Choroid plexus epithelial cell (primary cell): Measurements from ENCODE around the gene GPR158.

Experiments
- DNase-seq: peaks from one replicate; pipeline ENCODE4 v3.0.0-alpha.2; 2010; ENCODE audit warnings: low read depth
- H3K4me3 ChIP-seq: 2 replicates; pipeline ENCODE4 v1.5.1; 2011; ENCODE audit warnings: low read depth, mild to moderate bottlenecking, control low read depth, low read length, moderate library complexity
- TF ChIP-seq, protein P1 (sequence below): conservative IDR thresholded peaks from 2 replicates; pipeline ENCODE4 v1.5.1; 2011; ENCODE audit warnings: low read depth, mild to moderate bottlenecking, control low read depth, inconsistent platforms, low read length, moderate library complexity

The GPR158 gene

DNA sequence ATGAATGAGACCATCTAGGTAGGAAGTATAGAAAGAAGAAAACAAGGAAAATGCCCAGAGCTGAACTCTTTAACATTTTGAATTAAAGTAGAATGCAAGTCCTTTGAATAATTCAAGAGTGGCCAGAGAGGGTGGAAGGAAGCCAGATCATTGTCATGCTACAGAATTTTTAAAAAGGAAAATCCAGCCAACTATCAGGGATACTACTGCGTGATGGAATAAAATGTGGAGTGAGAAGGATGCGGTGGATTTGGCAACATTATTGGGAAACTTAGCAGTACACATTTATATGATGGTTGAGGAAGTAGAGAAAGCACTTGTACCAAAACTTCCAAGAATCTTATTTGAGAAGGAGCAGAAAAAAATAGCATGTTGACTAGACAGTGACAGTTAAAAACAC is 261.6 kb downstream of the GPR158 start:
- TF ChIP-seq, protein P1, sequence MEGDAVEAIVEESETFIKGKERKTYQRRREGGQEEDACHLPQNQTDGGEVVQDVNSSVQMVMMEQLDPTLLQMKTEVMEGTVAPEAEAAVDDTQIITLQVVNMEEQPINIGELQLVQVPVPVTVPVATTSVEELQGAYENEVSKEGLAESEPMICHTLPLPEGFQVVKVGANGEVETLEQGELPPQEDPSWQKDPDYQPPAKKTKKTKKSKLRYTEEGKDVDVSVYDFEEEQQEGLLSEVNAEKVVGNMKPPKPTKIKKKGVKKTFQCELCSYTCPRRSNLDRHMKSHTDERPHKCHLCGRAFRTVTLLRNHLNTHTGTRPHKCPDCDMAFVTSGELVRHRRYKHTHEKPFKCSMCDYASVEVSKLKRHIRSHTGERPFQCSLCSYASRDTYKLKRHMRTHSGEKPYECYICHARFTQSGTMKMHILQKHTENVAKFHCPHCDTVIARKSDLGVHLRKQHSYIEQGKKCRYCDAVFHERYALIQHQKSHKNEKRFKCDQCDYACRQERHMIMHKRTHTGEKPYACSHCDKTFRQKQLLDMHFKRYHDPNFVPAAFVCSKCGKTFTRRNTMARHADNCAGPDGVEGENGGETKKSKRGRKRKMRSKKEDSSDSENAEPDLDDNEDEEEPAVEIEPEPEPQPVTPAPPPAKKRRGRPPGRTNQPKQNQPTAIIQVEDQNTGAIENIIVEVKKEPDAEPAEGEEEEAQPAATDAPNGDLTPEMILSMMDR: no peak
- DNase-seq: no peak
- no peak overlapping the region for H3K4me3 ChIP-seq

DNA sequence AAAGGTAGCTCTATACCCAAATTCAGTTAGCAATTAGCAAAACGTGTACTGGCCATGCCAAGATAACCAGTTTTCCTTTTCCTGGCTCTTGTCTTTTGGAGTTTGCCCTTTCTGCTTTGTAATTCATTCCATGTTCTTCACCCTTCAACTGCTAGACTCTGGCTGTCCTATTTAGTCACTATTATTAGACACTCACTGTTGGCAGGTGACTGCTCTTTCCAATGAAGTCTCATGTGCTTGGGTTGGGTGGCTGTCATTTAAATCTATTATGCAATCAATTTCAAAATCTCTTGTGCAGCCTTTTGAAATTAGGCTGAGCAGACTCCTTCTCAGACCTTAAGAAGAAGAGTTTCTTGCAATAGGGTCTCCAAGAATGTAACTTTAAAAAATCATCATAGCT is 266.5 kb downstream of the GPR158 start:
- TF ChIP-seq, protein P1: no peak
- H3K4me3 ChIP-seq: no peak overlapping the region
- DNase-seq: no peak

DNA sequence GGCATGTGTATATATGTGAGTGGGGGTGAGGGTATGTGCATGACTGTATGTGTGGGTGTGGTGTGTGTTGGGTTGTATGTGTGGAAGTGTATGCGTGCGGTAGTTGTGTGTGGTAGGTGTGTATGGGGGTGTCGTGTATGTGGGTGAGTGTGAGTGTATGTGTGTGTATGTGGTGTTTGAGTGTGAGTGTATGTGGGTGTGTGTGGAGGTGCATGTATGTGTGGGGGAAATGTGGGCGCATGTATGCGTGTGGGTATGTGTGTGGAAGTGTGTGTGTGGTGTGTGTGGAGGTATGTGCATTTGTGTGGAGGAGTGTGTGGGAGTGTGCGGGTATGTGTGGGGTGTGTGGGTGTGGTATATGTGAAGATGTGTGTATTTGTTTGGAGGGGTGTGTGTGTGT is 269.5 kb downstream of the GPR158 start:
- no peak overlapping the region for H3K4me3 ChIP-seq
- TF ChIP-seq, protein P1: no peak
- no peak for DNase-seq

DNA sequence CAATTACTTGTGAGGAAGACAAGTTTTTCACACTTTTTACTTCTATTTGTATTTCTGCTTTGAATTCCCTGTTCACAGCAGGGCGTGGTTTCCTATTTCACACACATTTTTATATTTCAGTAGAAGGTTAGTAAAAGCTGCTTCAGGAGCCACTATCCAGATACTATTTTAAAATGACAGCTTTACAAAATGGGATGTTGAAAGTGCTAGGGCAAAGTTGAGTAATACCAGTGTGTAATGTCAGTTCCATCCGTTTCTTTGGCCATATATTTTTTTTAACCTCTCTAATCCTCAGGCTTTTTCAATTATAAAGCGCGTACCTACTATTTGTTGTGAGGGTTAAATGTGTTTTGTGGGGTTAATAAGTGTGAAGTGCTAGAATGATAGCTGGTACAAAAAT is 276.6 kb downstream of the GPR158 start:
- DNase-seq: peak; percentile 33
- TF ChIP-seq, protein P1: no peak
- H3K4me3 ChIP-seq: no peak overlapping the region

DNA sequence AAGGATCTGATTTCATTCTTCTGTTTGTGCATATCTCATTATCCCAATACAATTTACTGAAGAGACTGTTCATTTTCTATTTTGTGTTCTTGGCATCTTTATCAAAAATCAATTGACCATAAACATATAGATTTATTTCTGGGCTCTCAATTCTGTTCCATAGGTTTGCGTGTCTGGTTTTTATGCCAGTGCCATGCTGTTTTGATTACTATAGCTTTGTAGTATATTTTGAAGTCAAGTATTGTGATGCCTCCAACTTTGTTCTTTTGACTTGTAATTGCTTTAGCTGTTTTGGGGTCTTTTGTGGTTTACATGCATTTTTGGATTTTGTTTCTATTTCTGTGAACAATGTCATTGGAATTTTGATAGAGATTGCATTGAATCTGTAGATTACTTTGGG is 278.8 kb downstream of the GPR158 start:
- no peak for DNase-seq
- no peak overlapping the region for H3K4me3 ChIP-seq
- TF ChIP-seq, protein P1: no peak

DNA sequence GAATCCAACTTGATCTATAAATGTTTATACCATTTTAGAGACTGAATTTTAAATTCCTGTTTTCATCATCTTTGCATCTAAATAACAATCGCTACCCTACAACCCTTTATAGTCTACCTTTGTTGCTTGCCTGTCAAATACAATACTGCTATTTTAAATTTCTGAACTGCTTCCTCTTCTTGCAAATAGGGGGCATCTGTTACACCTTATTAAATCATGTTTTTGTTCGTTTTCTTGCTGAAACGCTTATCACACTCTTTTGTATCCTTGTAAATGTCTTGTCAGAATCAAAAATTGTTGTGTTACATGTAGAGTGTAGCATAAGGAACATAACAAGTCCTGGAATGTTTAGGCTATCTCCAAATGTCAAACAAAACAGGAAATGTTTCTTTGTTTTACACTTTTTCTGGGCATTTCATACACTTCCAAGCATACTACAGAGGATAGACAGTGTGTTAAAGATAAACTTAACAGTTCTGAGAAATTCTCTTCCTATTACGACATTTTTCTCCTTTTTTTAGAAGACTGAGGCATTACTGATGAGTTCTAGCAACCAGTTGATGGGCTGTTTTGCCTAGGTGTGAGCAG is 281.3 kb downstream of the GPR158 start:
- peak; percentile 61 for DNase-seq
- TF ChIP-seq, protein P1: peak; percentile 42
- H3K4me3 ChIP-seq: no peak overlapping the region

DNA sequence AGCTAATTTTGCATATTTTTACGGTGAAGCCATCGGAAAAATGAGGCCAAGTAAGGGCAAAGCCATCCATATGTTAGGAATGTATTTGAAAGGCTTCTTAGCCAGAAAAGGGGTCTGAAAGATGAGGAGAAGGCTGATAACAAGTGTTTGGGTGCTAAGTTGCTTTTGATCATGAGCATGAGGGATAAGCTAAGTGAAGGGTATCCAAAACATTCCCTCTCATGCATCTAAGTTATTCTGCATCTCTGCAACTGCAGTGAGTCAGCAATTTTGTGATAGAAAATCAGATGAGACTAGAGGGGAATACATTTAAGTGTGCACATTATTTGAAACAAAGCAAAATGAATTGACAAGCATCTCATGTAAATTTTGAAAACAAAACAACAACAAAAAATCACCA is 282.8 kb downstream of the GPR158 start:
- peak; percentile 49 for DNase-seq
- no peak overlapping the region for H3K4me3 ChIP-seq
- TF ChIP-seq, protein P1: no peak
